Ovary (tissue), 3 donors: ENCODE measurements around the gene KRTAP10-8.

Experiments
- CTCF ChIP-seq, 3 donors: fragments of 450-650 bp in 2 of 3; fragments of 200-600 bp in 1 of 3; IDR thresholded peaks; one replicate each; pipeline versions ENCODE4 v1.5.1 to v1.8.0; 2016 to 2022; ENCODE audit warnings: antibody characterized with exemption in 3 of 3, mild to moderate bottlenecking in 1 of 3
- EP300 ChIP-seq: sonication (generic); formaldehyde crosslinking; IDR thresholded peaks from one replicate; pipeline ENCODE4 v1.6.1; 2017; ENCODE audit warnings: antibody characterized with exemption
- POLR2A ChIP-seq: fragments of 450-650 bp; IDR thresholded peaks from one replicate; pipeline ENCODE4 v1.6.1; 2017; ENCODE audit warnings: antibody characterized with exemption, mild to moderate bottlenecking, moderate library complexity
- donor health status: DM: no; HTN: no; CAD: no.

GRCh38 chr21:44658913-44659595, 47.2 kb downstream of the KRTAP10-8 start:
- TF ChIP-seq POLR2A (no peak), CTCF (IDR thresholded peaks at IDR 0.05) (no peak), EP300 (no peak)
